ENCODE measurements around the gene ELAVL2. TPM values are rescaled to one million over a fixed set of nuclear protein-coding genes. Genes with fewer than 3 reads are reported as not detected.

The ELAVL2 gene
- 0.28 and 0.36 TPM in 2 replicates for total RNA-seq (2012; rRNA removed)
- 0.04 TPM in 1 of 2 replicates, not detected in the other for polyA plus RNA-seq (2012; rRNA removed)
- not detected in 2 replicates for polyA plus RNA-seq (2012; cell fraction: cytosol; rRNA removed)
- polyA plus RNA-seq (2012; cell fraction: nucleus; rRNA removed; ENCODE audit: low replicate concordance), result not detected in 2 replicates
- percentile 5 among the genes with signal in this experiment for Bru-seq, nascent RNA
- percentile 2 among the genes with signal in this experiment for BruChase-seq, experiment 1, labeled RNA remaining after a 6-hour chase
- percentile 3 among the genes with signal in this experiment for BruChase-seq, experiment 2, labeled RNA remaining after a 2-hour chase
- long read RNA-seq, result 0 reads

DNA sequence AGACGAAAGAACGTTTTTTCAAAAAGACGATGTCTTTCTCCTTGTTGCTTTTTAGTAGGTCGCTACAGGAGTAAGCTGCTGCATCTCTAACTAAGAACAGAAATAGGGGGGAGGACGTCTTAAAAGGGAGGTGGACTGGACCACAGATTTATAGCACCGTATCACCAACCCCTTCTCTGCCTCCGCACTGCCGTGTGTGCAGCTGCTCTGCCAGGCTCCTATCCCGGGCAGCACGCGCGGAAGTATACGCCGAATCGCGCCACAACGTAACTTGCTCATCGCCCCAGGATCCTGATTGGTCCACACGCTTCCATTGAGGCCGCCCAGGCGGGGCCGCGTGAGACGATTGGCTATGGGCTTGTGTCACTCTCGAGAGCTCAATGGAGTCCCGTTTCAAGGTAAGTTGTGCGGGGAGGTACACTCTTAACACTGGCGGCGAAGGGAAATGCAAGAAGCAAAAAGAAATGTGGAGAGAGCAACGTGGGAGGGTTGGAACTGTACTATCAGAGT lies at the start of gene ELAVL2:
TSS of gene ELAVL2 (minus strand) at position 121 of the 510 bp plus-strand sequence. CDS start 64,006 bp downstream, outside the sequence.
- H3K18ac ChIP-seq (ENCODE audit: low read depth, low read length), result no peak within 1 kb of the TSS
- POLR2A ChIA-PET (ENCODE audit: unreplicated experiment), result no interaction called here
- H4K20me1 ChIP-seq (ENCODE audit: insufficient read depth, low read length), result no peaks in the 10 kb centered on the region
- CTCF ChIA-PET, result no interaction called here
- no peak within 1 kb of the TSS for H4K5ac ChIP-seq (ENCODE audit: low read depth, low read length)
- H3K23ac ChIP-seq (ENCODE audit: low read depth, low read length), result no peak within 1 kb of the TSS
- no peak within 1 kb of the TSS for H3K56ac ChIP-seq (ENCODE audit: extremely low read depth, insufficient read depth, low read length)
- H4K91ac ChIP-seq (ENCODE audit: insufficient read depth, low read depth, low read length), result no peak within 1 kb of the TSS
- no peak within 1 kb of the TSS for H2BK5ac ChIP-seq (ENCODE audit: low read depth, low read length, poor library complexity, severe bottlenecking)
- no peaks in the 10 kb centered on the region; the same call in 1 of the 2 replicates for H3K9me3 ChIP-seq (ENCODE audit: control insufficient read depth, insufficient read depth, low read length)
- no peaks in the 10 kb centered on the region for H3K36me3 ChIP-seq (ENCODE audit: control insufficient read depth, insufficient read depth, low read length)
- no peak within 1 kb of the TSS for H2BK20ac ChIP-seq (ENCODE audit: low read depth, low read length)
- no peaks in the 10 kb centered on the region for H3K79me1 ChIP-seq (ENCODE audit: low read depth in 1 of 2, low read length in 2 of 2)
- in situ Hi-C loops (cut with MboI; ENCODE audit: low sequenced_read_pairs), result no loop called here
- peak within 1 kb of the TSS; percentile 24 for H3K4me3 ChIP-seq (ENCODE audit: insufficient read depth, low read depth, low read length)
- no TSS peak for BruUV-seq (replicated peaks)
- H2BK120ac ChIP-seq (ENCODE audit: low read depth, low read length), result no peak within 1 kb of the TSS
- peak within 1 kb of the TSS; percentile 37 for H2AFZ ChIP-seq (replicated peaks; ENCODE audit: low read length, poor library complexity)
- peaks cover 14% of the 10 kb centered on the region for H3K27me3 ChIP-seq (ENCODE audit: control insufficient read depth, insufficient read depth, low read length)
- H2AK9ac ChIP-seq (replicated peaks; ENCODE audit: low read depth, low read length, poor library complexity), result no peak within 1 kb of the TSS
- H2BK15ac ChIP-seq (ENCODE audit: low read depth, low read length), result no peak within 1 kb of the TSS
- H3K9ac ChIP-seq (ENCODE audit: low read depth, low read length), result no peak within 1 kb of the TSS
- intact Hi-C loops (cut with micrococcal nuclease), result no loop called here
- DNase-seq, result peak; percentile 81
- H3K4me2 ChIP-seq (ENCODE audit: low read depth, low read length), result peak within 1 kb of the TSS; percentile 69
- H4K8ac ChIP-seq (ENCODE audit: low read depth in 2 of 2, low read length in 2 of 2), result no peak within 1 kb of the TSS
- no peak within 1 kb of the TSS for H3K4ac ChIP-seq (ENCODE audit: low read depth, low read length)
- dilution Hi-C loops (cut with HindIII; ENCODE audit: low sequenced_read_pairs, unreplicated experiment), result no loop called here
- H2AK5ac ChIP-seq (ENCODE audit: low read depth, low read length), result no peak within 1 kb of the TSS
- 0% methylated on average over 3 of the region's 30 CpGs; no CpG with 5 or more reads in 1 of the 2 experiments for WGBS, 2 experiments (ENCODE audit: extremely low coverage in 2 of 2, insufficient read length in 1 of 2)
- ATAC-seq (ENCODE audit: low read depth), result peak; percentile 77
- no peaks in the 10 kb centered on the region for H3K4me1 ChIP-seq (ENCODE audit: control insufficient read depth, insufficient read depth, low read length)
- H3K14ac ChIP-seq (replicated peaks; ENCODE audit: low read depth, low read length), result no peak within 1 kb of the TSS
- no peak within 1 kb of the TSS for H3K27ac ChIP-seq (ENCODE audit: insufficient read depth, low read length)
- H3K9me1 ChIP-seq (ENCODE audit: insufficient read depth, low read length), result no peaks in the 10 kb centered on the region
- no peak for TF ChIP-seq RFX5 (IDR thresholded peaks at IDR 0.05; ENCODE audit: low read depth, low read length)
- no peak for TF ChIP-seq MXI1 (IDR thresholded peaks at IDR 0.05; ENCODE audit: borderline replicate concordance, low read depth, low read length)
- no peak for TF ChIP-seq CEBPB (IDR thresholded peaks at IDR 0.05; ENCODE audit: low read depth, low read length)
- TF ChIP-seq, protein P1, sequence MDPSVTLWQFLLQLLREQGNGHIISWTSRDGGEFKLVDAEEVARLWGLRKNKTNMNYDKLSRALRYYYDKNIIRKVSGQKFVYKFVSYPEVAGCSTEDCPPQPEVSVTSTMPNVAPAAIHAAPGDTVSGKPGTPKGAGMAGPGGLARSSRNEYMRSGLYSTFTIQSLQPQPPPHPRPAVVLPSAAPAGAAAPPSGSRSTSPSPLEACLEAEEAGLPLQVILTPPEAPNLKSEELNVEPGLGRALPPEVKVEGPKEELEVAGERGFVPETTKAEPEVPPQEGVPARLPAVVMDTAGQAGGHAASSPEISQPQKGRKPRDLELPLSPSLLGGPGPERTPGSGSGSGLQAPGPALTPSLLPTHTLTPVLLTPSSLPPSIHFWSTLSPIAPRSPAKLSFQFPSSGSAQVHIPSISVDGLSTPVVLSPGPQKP (IDR thresholded peaks at IDR 0.05; ENCODE audit: borderline replicate concordance, low read depth, low read length), result no peak
- TF ChIP-seq RCOR1 (IDR thresholded peaks at IDR 0.05; ENCODE audit: insufficient replicate concordance, low read length), result no peak
- no peak for TF ChIP-seq SMC3 (IDR thresholded peaks at IDR 0.05; ENCODE audit: low read depth, low read length)
- no peak for TF ChIP-seq POLR2A (IDR thresholded peaks at IDR 0.05; ENCODE audit: low read depth, low read length)
- TF ChIP-seq FOS (IDR thresholded peaks at IDR 0.05; ENCODE audit: low read depth, low read length), result no peak
- no peak for TF ChIP-seq NFE2L2 (IDR thresholded peaks at IDR 0.05; ENCODE audit: low read depth, low read length)
- TF ChIP-seq, protein P2, sequence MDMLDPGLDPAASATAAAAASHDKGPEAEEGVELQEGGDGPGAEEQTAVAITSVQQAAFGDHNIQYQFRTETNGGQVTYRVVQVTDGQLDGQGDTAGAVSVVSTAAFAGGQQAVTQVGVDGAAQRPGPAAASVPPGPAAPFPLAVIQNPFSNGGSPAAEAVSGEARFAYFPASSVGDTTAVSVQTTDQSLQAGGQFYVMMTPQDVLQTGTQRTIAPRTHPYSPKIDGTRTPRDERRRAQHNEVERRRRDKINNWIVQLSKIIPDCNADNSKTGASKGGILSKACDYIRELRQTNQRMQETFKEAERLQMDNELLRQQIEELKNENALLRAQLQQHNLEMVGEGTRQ (IDR thresholded peaks at IDR 0.05; ENCODE audit: low read depth, low read length), result no peak
- TF ChIP-seq CHD1 (IDR thresholded peaks at IDR 0.05; ENCODE audit: low read depth, low read length), result no peak
- no peak for TF ChIP-seq MAZ (IDR thresholded peaks at IDR 0.05; ENCODE audit: borderline replicate concordance, low read depth, low read length)
- no peak for TF ChIP-seq MAFK (IDR thresholded peaks at IDR 0.05; ENCODE audit: low read depth, low read length)
- TF ChIP-seq BHLHE40 (IDR thresholded peaks at IDR 0.05; ENCODE audit: low read depth, low read length), result no peak
- TF ChIP-seq, protein P3, sequence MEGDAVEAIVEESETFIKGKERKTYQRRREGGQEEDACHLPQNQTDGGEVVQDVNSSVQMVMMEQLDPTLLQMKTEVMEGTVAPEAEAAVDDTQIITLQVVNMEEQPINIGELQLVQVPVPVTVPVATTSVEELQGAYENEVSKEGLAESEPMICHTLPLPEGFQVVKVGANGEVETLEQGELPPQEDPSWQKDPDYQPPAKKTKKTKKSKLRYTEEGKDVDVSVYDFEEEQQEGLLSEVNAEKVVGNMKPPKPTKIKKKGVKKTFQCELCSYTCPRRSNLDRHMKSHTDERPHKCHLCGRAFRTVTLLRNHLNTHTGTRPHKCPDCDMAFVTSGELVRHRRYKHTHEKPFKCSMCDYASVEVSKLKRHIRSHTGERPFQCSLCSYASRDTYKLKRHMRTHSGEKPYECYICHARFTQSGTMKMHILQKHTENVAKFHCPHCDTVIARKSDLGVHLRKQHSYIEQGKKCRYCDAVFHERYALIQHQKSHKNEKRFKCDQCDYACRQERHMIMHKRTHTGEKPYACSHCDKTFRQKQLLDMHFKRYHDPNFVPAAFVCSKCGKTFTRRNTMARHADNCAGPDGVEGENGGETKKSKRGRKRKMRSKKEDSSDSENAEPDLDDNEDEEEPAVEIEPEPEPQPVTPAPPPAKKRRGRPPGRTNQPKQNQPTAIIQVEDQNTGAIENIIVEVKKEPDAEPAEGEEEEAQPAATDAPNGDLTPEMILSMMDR (conservative IDR thresholded peaks at IDR 0.05; ENCODE audit: low read depth, low read length), result no peak
